Measurements from ENCODE around the gene GLI3.

DNA sequence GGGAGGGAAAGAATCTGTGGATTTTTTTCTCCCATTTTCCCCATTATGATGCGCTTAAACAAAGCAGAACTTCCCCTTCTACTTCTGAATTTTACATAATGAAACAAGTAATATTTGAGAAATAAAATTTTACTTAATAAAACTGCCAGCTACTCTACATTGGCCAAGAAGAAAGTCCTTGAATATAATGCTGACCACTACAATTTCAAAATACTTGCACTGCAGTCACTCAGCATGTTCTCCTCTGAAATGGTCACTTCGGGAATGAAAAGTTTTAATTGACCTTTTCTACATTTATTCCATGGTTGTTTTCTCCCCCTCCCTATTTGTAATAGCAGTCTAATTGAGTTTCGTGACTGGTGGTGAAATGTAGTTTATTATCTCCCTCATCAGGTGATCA lies 23.9 kb downstream of the GLI3 start:
- TF ChIP-seq ZNF24 (tag by site-specific recombination; IDR thresholded peaks at IDR 0.05) = no peak
- TF ChIP-seq, protein P1, sequence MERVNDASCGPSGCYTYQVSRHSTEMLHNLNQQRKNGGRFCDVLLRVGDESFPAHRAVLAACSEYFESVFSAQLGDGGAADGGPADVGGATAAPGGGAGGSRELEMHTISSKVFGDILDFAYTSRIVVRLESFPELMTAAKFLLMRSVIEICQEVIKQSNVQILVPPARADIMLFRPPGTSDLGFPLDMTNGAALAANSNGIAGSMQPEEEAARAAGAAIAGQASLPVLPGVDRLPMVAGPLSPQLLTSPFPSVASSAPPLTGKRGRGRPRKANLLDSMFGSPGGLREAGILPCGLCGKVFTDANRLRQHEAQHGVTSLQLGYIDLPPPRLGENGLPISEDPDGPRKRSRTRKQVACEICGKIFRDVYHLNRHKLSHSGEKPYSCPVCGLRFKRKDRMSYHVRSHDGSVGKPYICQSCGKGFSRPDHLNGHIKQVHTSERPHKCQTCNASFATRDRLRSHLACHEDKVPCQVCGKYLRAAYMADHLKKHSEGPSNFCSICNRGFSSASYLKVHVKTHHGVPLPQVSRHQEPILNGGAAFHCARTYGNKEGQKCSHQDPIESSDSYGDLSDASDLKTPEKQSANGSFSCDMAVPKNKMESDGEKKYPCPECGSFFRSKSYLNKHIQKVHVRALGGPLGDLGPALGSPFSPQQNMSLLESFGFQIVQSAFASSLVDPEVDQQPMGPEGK (tag by site-specific recombination; IDR thresholded peaks at IDR 0.05) = no peak
- TF ChIP-seq, protein P2, sequence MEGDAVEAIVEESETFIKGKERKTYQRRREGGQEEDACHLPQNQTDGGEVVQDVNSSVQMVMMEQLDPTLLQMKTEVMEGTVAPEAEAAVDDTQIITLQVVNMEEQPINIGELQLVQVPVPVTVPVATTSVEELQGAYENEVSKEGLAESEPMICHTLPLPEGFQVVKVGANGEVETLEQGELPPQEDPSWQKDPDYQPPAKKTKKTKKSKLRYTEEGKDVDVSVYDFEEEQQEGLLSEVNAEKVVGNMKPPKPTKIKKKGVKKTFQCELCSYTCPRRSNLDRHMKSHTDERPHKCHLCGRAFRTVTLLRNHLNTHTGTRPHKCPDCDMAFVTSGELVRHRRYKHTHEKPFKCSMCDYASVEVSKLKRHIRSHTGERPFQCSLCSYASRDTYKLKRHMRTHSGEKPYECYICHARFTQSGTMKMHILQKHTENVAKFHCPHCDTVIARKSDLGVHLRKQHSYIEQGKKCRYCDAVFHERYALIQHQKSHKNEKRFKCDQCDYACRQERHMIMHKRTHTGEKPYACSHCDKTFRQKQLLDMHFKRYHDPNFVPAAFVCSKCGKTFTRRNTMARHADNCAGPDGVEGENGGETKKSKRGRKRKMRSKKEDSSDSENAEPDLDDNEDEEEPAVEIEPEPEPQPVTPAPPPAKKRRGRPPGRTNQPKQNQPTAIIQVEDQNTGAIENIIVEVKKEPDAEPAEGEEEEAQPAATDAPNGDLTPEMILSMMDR (tag by site-specific recombination; IDR thresholded peaks at IDR 0.05) = no peak
